Measurements from ENCODE around the gene GIMAP5. TPM values are rescaled to one million over a fixed set of nuclear protein-coding genes. Genes with fewer than 3 reads are reported as not detected.
A peak's percentile ranks its signal among the peaks of the same experiment; 100 is the strongest.

GIMAP5 gene
- total RNA-seq, 1 donor from 2014 or later: 10.7 TPM

- Histone ChIP-seq H3K27me3 (ENCODE audit: low read depth) (no peaks in the 10 kb centered on the region), H3K4me3 (peak overlapping the region; percentile 70), H3K9me3 (replicated peaks) (no peaks in the 10 kb centered on the region), H3K4me1 (peaks cover 59% of the 10 kb centered on the region), H3K27ac (replicated peaks) (peak overlapping the region; percentile 85), H3K36me3 (peaks cover 28% of the 10 kb centered on the region)
- intact Hi-C loops (cut with micrococcal nuclease): no loop called here
- DNase-seq: no peak
- TF ChIP-seq CTCF (IDR thresholded peaks at IDR 0.05; ENCODE audit: borderline replicate concordance): peak; percentile 52
These were observed 1.8 kb downstream of the GIMAP5 start for GRCh38 chr7:150739033-150739432.

DNA sequence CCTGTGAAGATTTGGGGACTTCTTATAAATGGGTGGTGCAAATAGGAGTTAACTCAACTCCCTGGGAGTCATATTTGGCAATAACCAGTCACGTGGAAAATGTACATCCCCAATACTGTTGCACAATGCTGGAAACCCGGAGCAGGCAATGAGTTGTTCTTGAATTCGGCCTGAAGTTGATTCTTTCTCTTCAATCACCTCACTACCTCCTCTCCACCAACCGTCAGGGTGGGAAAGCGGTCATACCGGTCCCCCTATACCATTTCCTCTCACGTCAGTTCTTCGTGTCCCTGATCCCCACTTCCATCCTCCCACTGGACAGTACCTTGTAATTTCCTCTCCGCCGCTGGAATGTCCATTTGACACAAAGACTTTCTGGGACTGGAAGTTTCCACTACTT, 2.8 kb downstream of the GIMAP5 start:
- Histone ChIP-seq H3K36me3 (peaks cover 28% of the 10 kb centered on the region), H3K4me1 (peaks cover 69% of the 10 kb centered on the region), H3K4me3 (peak overlapping the region; percentile 70), H3K9me3 (replicated peaks) (no peaks in the 10 kb centered on the region), H3K27ac (replicated peaks) (peak overlapping the region; percentile 85), H3K27me3 (ENCODE audit: low read depth) (no peaks in the 10 kb centered on the region)
- TF ChIP-seq CTCF (IDR thresholded peaks at IDR 0.05; ENCODE audit: borderline replicate concordance): no peak
- intact Hi-C loops (cut with micrococcal nuclease): no loop called here
- DNase-seq: no peak

- DNase-seq: no peak
- Histone ChIP-seq H3K4me1 (peaks cover 65% of the 10 kb centered on the region), H3K27ac (replicated peaks) (peak overlapping the region; percentile 85), H3K9me3 (replicated peaks) (no peaks in the 10 kb centered on the region), H3K27me3 (ENCODE audit: low read depth) (no peaks in the 10 kb centered on the region), H3K4me3 (peak overlapping the region; percentile 70), H3K36me3 (peaks cover 28% of the 10 kb centered on the region)
- intact Hi-C loops (cut with micrococcal nuclease): no loop called here
- no peak for TF ChIP-seq CTCF (IDR thresholded peaks at IDR 0.05; ENCODE audit: borderline replicate concordance)
These were observed 5.2 kb downstream of the GIMAP5 start for GRCh38 chr7:150742286-150742968.

DNA sequence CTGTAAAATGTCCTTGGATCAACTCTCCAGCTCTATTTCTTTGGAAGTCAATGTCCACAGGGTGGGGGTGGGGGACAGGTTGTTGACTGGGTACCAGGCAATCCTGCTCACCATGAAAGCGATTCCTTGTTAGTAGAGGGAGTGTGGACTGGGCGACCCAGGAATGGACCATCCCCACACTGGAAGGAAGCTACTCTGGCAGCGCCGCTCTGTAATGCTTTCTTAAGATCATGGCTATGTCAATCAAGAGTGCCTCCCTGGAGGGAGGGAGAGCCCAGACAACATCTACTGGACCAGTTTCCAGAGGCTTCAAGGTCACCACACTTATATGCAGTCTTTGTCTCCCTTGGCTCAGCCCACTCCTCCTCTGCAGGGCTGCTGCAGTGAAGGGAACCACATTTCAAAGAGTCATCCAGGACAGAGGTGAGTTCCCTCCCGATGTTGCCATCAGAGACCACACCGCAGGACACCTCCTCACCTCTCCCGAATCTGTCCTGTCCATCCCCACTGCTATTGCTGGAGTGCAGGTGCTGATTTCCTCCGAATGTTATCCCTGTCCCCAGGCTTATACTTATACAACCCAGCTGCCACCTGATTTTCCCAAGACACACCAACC, 6.9 kb downstream of the GIMAP5 start:
- H3K4me3 ChIP-seq: peak overlapping the region; percentile 4
- H3K27me3 ChIP-seq (ENCODE audit: low read depth): no peaks in the 10 kb centered on the region
- H3K36me3 ChIP-seq: peaks cover 28% of the 10 kb centered on the region
- intact Hi-C loops (cut with micrococcal nuclease): no loop called here
- no peak for TF ChIP-seq CTCF (IDR thresholded peaks at IDR 0.05; ENCODE audit: borderline replicate concordance)
- peak overlapping the region; percentile 17 for H3K27ac ChIP-seq (replicated peaks)
- DNase-seq: no peak
- peaks cover 57% of the 10 kb centered on the region for H3K4me1 ChIP-seq
- H3K9me3 ChIP-seq (replicated peaks): no peaks in the 10 kb centered on the region

DNA sequence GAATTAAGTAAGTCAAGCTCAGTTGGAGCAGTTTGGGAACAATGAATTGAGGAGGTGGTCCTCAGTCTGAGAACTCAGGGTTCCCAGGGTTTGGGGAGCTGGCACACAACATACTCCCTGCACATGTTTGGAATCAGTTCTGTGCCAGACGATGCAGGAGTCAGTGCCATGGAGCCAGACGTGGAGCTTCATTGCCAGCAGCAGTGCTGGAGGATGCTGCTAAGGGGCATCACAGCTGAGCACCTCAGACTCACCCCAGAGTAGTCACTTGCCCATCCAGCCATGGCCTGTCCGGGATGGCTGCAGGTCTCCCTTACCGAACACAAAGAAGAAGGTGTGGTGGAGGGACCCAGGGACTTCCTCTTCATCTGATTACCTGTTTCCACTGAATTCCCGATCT, 7.9 kb downstream of the GIMAP5 start:
- Histone ChIP-seq H3K4me3 (no peak overlapping the region), H3K27ac (replicated peaks) (no peak overlapping the region), H3K36me3 (peaks cover 28% of the 10 kb centered on the region), H3K27me3 (ENCODE audit: low read depth) (no peaks in the 10 kb centered on the region), H3K9me3 (replicated peaks) (no peaks in the 10 kb centered on the region), H3K4me1 (peaks cover 57% of the 10 kb centered on the region)
- DNase-seq: no peak
- intact Hi-C loops (cut with micrococcal nuclease): no loop called here
- TF ChIP-seq CTCF (IDR thresholded peaks at IDR 0.05; ENCODE audit: borderline replicate concordance): no peak

Measured in left ventricle myocardium inferior (tissue), 1 donor.